Activated T-cell treated with anti-CD3 and anti-CD28 coated beads, Interleukin-2, amount 50 U/mL, for 4 hours (primary cell): ENCODE data around the gene KIF22. TPM values are rescaled to one million over a fixed set of nuclear protein-coding genes. Genes with fewer than 3 reads are reported as not detected.
"Not testable (repeated sequence)": the region's sequence is repeated elsewhere in the genome, so short reads cannot be mapped to it uniquely, and the experiment has no call there.

Experiments used
- ATAC-seq, 2 donors: fragments of 200-7000 bp; cut with Tn5 transposase; one replicate each; pipeline ENCODE4 v1.10.0; 2021
- DNase-seq: peaks from one replicate; pipeline ENCODE4 v3.0.0-alpha.2; 2020
- H3K27me3 Mint-ChIP-seq: one replicate; pipeline ENCODE4 v1.8.0; 2021; ENCODE audit warnings: low read depth, mixed read lengths
- H3K36me3 Mint-ChIP-seq: one replicate; pipeline ENCODE4 v1.8.0; 2022; ENCODE audit warnings: mixed read lengths; ENCODE audit not compliant: insufficient read depth
- H3K4me1 Mint-ChIP-seq: one replicate; pipeline ENCODE4 v1.8.0; 2021; ENCODE audit warnings: low read depth, mixed read lengths
- H3K4me3 Mint-ChIP-seq: one replicate; pipeline ENCODE4 v1.8.0; 2021; ENCODE audit warnings: mild to moderate bottlenecking, moderate library complexity, mixed read lengths
- H3K9me3 Mint-ChIP-seq: one replicate; pipeline ENCODE4 v1.8.0; 2021; ENCODE audit warnings: mixed read lengths
- total RNA-seq, 3 donors: library from RNA; stranded (reverse); gene quantifications; one replicate each; pipeline ENCODE4 v1.2.1, GENCODE V29; 2021

The KIF22 gene
- 10 to 100 TPM; 73.5 to 82.2 (median 79.7) TPM for total RNA-seq

- Mint-ChIP-seq H3K9me3 (no peaks in the 10 kb centered on the region), H3K4me1 (peaks cover 37% of the 10 kb centered on the region)
- ATAC-seq, result peak; percentile 96 to 98
Measured at GRCh38 chr16:29790183-29790948, at the start of gene KIF22. Gene KIF22 (plus strand): TSS chr16:29790751. CDS start chr16:29790760, 9 bp downstream.

GRCh38 chr16:29742683-29743275 is 47.8 kb upstream of the KIF22 start:
- Mint-ChIP-seq H3K27me3 (no peaks in the 10 kb centered on the region), H3K4me3 (peak overlapping the region; percentile 91), H3K9me3 (no peaks in the 10 kb centered on the region), H3K36me3 (peaks cover 21% of the 10 kb centered on the region), H3K4me1 (peaks cover 90% of the 10 kb centered on the region)
- ATAC-seq (no peak), DNase-seq (no peak)

More at GRCh38 chr16:29790183-29790948, at the start of gene KIF22:
- no peaks in the 10 kb centered on the region for H3K27me3 Mint-ChIP-seq
- peaks cover 11% of the 10 kb centered on the region for H3K36me3 Mint-ChIP-seq
- peak; percentile 99 for DNase-seq
- H3K4me3 Mint-ChIP-seq, result peak within 1 kb of the TSS; percentile 99

- Mint-ChIP-seq H3K4me1 (peaks cover 86% of the 10 kb centered on the region), H3K4me3 (peak overlapping the region; percentile 91), H3K36me3 (peaks cover 21% of the 10 kb centered on the region), H3K27me3 (no peaks in the 10 kb centered on the region), H3K9me3 (no peaks in the 10 kb centered on the region)
- DNase-seq, result no peak
- ATAC-seq, result no peak
Measured at GRCh38 chr16:29743475-29743826, 47.1 kb upstream of the KIF22 start.

GRCh38 chr16:29743827-29744531 is 46.6 kb upstream of the KIF22 start:
- ATAC-seq, result peak; percentile 13 to 29
- no peaks in the 10 kb centered on the region for H3K9me3 Mint-ChIP-seq
- DNase-seq, result no peak
- H3K27me3 Mint-ChIP-seq, result no peaks in the 10 kb centered on the region
- peak overlapping the region; percentile 91 for H3K4me3 Mint-ChIP-seq
- peaks cover 86% of the 10 kb centered on the region for H3K4me1 Mint-ChIP-seq
- H3K36me3 Mint-ChIP-seq, result peaks cover 25% of the 10 kb centered on the region

GRCh38 chr16:29744541-29745101 is 45.9 kb upstream of the KIF22 start:
- Mint-ChIP-seq H3K4me1 (peaks cover 84% of the 10 kb centered on the region), H3K36me3 (peaks cover 27% of the 10 kb centered on the region), H3K27me3 (no peaks in the 10 kb centered on the region), H3K4me3 (peak overlapping the region; percentile 91), H3K9me3 (no peaks in the 10 kb centered on the region)
- no peak for DNase-seq
- peak in 1 of 2 donors; percentile 5 for ATAC-seq

GRCh38 chr16:29745121-29745852 is 45.3 kb upstream of the KIF22 start:
- H3K27me3 Mint-ChIP-seq, result no peaks in the 10 kb centered on the region

GRCh38 chr16:29745853-29746345 is 44.7 kb upstream of the KIF22 start, which contains the start of gene C16orf54:
Gene C16orf54 (minus strand): TSS chr16:29745990. CDS start chr16:29744951, 1,039 bp downstream.
- Mint-ChIP-seq H3K27me3 (no peaks in the 10 kb centered on the region), H3K4me3 (peak within 1 kb of the TSS; percentile 91), H3K4me1 (peaks cover 71% of the 10 kb centered on the region), H3K9me3 (no peaks in the 10 kb centered on the region), H3K36me3 (peaks cover 27% of the 10 kb centered on the region)
- DNase-seq (peak; percentile 77), ATAC-seq (peak; percentile 72 to 78)

More at GRCh38 chr16:29745121-29745852, 45.3 kb upstream of the KIF22 start:
- H3K36me3 Mint-ChIP-seq, result peaks cover 29% of the 10 kb centered on the region
- peak; percentile 64 for ATAC-seq
- no peaks in the 10 kb centered on the region for H3K9me3 Mint-ChIP-seq
- H3K4me3 Mint-ChIP-seq, result peak overlapping the region; percentile 91
- H3K4me1 Mint-ChIP-seq, result peaks cover 77% of the 10 kb centered on the region
- peak; percentile 38 for DNase-seq

GRCh38 chr16:29746518-29746917 is 44.0 kb upstream of the KIF22 start:
- not testable (repeated sequence) for DNase-seq, H3K27me3 Mint-ChIP-seq, ATAC-seq, H3K9me3 Mint-ChIP-seq
- Mint-ChIP-seq H3K36me3 (peaks cover 21% of the 10 kb centered on the region), H3K4me1 (peaks cover 65% of the 10 kb centered on the region), H3K4me3 (peak overlapping the region; percentile 91)

- DNase-seq, result no peak
- peaks cover 12% of the 10 kb centered on the region for H3K36me3 Mint-ChIP-seq
- no peaks in the 10 kb centered on the region for H3K27me3 Mint-ChIP-seq
- H3K4me1 Mint-ChIP-seq, result peaks cover 52% of the 10 kb centered on the region
- no peaks in the 10 kb centered on the region for H3K9me3 Mint-ChIP-seq
- no peak overlapping the region for H3K4me3 Mint-ChIP-seq
- no peak for ATAC-seq
Measured at GRCh38 chr16:29747947-29748759, 42.4 kb upstream of the KIF22 start.

GRCh38 chr16:29748760-29749149 is 41.8 kb upstream of the KIF22 start:
- ATAC-seq, H3K4me3 Mint-ChIP-seq, H3K27me3 Mint-ChIP-seq, H3K9me3 Mint-ChIP-seq, DNase-seq, H3K36me3 Mint-ChIP-seq: not testable (repeated sequence)
- peaks cover 49% of the 10 kb centered on the region for H3K4me1 Mint-ChIP-seq

- H3K36me3 Mint-ChIP-seq, result peaks cover 8% of the 10 kb centered on the region
- DNase-seq (no peak), ATAC-seq (no peak)
- H3K27me3 Mint-ChIP-seq, result no peaks in the 10 kb centered on the region
- H3K4me3 Mint-ChIP-seq, result no peak overlapping the region
- peaks cover 38% of the 10 kb centered on the region for H3K4me1 Mint-ChIP-seq
- no peaks in the 10 kb centered on the region for H3K9me3 Mint-ChIP-seq
Measured at GRCh38 chr16:29753516-29753915, 37.0 kb upstream of the KIF22 start.

- DNase-seq (no peak), ATAC-seq (no peak)
- Mint-ChIP-seq H3K27me3 (no peaks in the 10 kb centered on the region), H3K9me3 (no peaks in the 10 kb centered on the region), H3K4me3 (no peak overlapping the region), H3K36me3 (no peaks in the 10 kb centered on the region), H3K4me1 (peaks cover 37% of the 10 kb centered on the region)
Measured at GRCh38 chr16:29756654-29757053, 33.9 kb upstream of the KIF22 start.

- H3K9me3 Mint-ChIP-seq, H3K4me3 Mint-ChIP-seq: not testable (repeated sequence)
Measured at GRCh38 chr16:29757086-29757485, 33.5 kb upstream of the KIF22 start.

More at GRCh38 chr16:29757086-29757485, 33.5 kb upstream of the KIF22 start:
- not testable (repeated sequence) for DNase-seq, H3K36me3 Mint-ChIP-seq, ATAC-seq, H3K27me3 Mint-ChIP-seq
- peaks cover 37% of the 10 kb centered on the region for H3K4me1 Mint-ChIP-seq
